ENCODE data around the gene ALPK1. TPM values are rescaled to one million over a fixed set of nuclear protein-coding genes. Genes with fewer than 3 reads are reported as not detected.
"Not testable (repeated sequence)": the region's sequence is repeated elsewhere in the genome, so short reads cannot be mapped to it uniquely, and the experiment has no call there.

Gene ALPK1
- total RNA-seq, 2 experiments from 2014 or later, result 33.7 to 51.1 TPM

DNA sequence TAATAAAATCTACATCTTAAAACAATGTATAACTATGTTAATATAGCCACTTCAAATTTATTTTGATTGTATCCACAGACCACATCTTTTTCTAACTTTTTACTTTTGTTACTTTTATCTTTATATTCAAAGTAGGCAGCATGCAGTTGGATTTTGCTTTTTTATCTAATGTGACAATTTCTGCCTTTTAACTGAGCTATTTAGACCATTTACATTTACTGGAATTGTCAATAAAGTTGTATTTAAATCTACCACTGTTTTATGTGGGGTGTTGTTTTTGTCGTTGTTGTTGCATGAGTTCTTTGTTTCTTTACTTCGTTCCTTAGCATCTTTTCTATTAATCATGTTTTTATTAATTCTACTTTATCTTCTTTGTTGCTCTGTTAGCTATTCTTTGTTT is 176.8 kb downstream of the ALPK1 start:
- H3K4me2 ChIP-seq (ENCODE audit: low read length), result no peak overlapping the region
- no peak overlapping the region for H2AFZ ChIP-seq (ENCODE audit: low read length)
- no TSS peak for BruUV-seq (replicated peaks)
- POLR2A ChIA-PET, result interaction anchor here (0.5 to 0.7 kb wide), 2 partner anchors 16 to 1858 kb away, joined by 3 read pairs; no protein-coding TSS in a partner anchor
- no peaks in the 10 kb centered on the region for H3K4me1 ChIP-seq (ENCODE audit: insufficient read depth, low read length, poor library complexity, severe bottlenecking)
- H3K79me2 ChIP-seq (ENCODE audit: insufficient read depth, low read depth, low read length), result no peaks in the 10 kb centered on the region
- H4K20me1 ChIP-seq (ENCODE audit: insufficient read depth, low read length), result no peaks in the 10 kb centered on the region
- intact Hi-C loops (cut with micrococcal nuclease; ENCODE audit: unreplicated experiment), result no loop called here
- no peak for DNase-seq (ENCODE audit: low spot score)
- no peaks in the 10 kb centered on the region for H3K36me3 ChIP-seq (ENCODE audit: insufficient read depth, low read length)
- no peaks in the 10 kb centered on the region for H3K9me3 ChIP-seq (ENCODE audit: low read length)
- no peaks in the 10 kb centered on the region for H3K9me2 ChIP-seq (ENCODE audit: insufficient read depth, low read length)
- no peak overlapping the region for H3K4me3 ChIP-seq (ENCODE audit: low read depth, low read length, poor library complexity, severe bottlenecking)
- TF ChIP-seq EZH2phosphoT487 (IDR thresholded peaks at IDR 0.05; ENCODE audit: borderline replicate concordance, low read depth, low read length), result no peak
- TF ChIP-seq, protein P1, sequence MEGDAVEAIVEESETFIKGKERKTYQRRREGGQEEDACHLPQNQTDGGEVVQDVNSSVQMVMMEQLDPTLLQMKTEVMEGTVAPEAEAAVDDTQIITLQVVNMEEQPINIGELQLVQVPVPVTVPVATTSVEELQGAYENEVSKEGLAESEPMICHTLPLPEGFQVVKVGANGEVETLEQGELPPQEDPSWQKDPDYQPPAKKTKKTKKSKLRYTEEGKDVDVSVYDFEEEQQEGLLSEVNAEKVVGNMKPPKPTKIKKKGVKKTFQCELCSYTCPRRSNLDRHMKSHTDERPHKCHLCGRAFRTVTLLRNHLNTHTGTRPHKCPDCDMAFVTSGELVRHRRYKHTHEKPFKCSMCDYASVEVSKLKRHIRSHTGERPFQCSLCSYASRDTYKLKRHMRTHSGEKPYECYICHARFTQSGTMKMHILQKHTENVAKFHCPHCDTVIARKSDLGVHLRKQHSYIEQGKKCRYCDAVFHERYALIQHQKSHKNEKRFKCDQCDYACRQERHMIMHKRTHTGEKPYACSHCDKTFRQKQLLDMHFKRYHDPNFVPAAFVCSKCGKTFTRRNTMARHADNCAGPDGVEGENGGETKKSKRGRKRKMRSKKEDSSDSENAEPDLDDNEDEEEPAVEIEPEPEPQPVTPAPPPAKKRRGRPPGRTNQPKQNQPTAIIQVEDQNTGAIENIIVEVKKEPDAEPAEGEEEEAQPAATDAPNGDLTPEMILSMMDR (conservative IDR thresholded peaks at IDR 0.05; ENCODE audit: low read length), result no peak
- no peak overlapping the region for H3K27ac ChIP-seq (ENCODE audit: low read depth, low read length, poor library complexity, severe bottlenecking)
- CTCF ChIA-PET (ENCODE audit: unreplicated experiment), result no interaction called here

DNA sequence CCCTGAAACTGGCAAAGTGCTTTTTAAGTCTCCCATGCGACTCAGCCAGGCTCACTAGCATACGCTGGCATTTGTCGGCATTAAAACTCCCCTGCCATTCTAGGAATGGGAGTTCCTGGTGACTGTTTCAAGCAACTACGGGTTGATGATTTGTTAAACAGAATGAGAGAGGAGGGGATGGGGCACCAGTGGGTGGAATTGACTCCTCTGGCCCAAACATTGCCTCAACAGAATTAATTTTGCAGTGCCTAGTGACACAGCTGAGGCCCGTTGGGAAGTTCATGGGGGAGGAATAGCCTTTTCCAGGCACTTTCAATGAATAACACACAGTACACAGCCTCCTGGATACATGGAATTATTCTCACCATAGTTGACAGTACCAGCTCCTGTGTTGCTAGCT is 188.8 kb downstream of the ALPK1 start:
- POLR2A ChIA-PET, result interaction anchor here (0.9 to 1.2 kb wide), 2 partner anchors 15 to 17 kb away, joined by 3 read pairs; no protein-coding TSS in a partner anchor
- H3K79me2 ChIP-seq (ENCODE audit: insufficient read depth, low read depth, low read length), result no peaks in the 10 kb centered on the region
- CTCF ChIA-PET (ENCODE audit: unreplicated experiment), result no interaction called here

DNA sequence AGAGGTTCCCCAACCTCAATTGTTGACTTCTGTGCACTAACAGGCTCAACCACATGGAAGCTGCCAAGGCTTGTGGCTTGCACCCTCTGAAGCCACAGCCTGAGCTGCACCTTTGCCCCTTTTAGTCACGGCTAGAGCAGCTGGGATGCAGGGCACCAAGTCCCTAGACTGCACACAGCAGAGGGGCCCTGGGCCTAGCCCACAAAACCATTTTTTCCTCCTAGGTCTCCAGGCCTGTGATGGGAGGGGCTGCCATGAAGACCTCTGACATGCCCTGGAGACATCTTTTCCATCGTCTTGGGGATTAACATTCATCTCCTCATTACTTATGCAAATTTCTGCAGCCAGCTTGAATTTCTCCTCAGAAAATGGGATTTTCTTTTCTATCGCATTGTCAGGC is 193.6 kb downstream of the ALPK1 start:
- CTCF ChIA-PET (ENCODE audit: unreplicated experiment); intact Hi-C loops (cut with micrococcal nuclease; ENCODE audit: unreplicated experiment); DNase-seq (ENCODE audit: low spot score); H3K4me2 ChIP-seq (ENCODE audit: low read length); H4K20me1 ChIP-seq (ENCODE audit: insufficient read depth, low read length); POLR2A ChIA-PET; H3K36me3 ChIP-seq (ENCODE audit: insufficient read depth, low read length); H3K4me1 ChIP-seq (ENCODE audit: insufficient read depth, low read length, poor library complexity, severe bottlenecking); H2AFZ ChIP-seq (ENCODE audit: low read length); H3K9me2 ChIP-seq (ENCODE audit: insufficient read depth, low read length); H3K9me3 ChIP-seq (ENCODE audit: low read length); H3K27ac ChIP-seq (ENCODE audit: low read depth, low read length, poor library complexity, severe bottlenecking); BruUV-seq (replicated peaks); H3K79me2 ChIP-seq (ENCODE audit: insufficient read depth, low read depth, low read length); H3K4me3 ChIP-seq (ENCODE audit: low read depth, low read length, poor library complexity, severe bottlenecking): not testable (repeated sequence)

More for the DNA sequence above, 188.8 kb downstream of the ALPK1 start:
- H4K20me1 ChIP-seq (ENCODE audit: insufficient read depth, low read length), result no peaks in the 10 kb centered on the region
- no peak overlapping the region for H2AFZ ChIP-seq (ENCODE audit: low read length)
- H3K9me3 ChIP-seq (ENCODE audit: low read length), result peaks cover 7% of the 10 kb centered on the region; the same call in 1 of the 2 replicates
- no peaks in the 10 kb centered on the region for H3K36me3 ChIP-seq (ENCODE audit: insufficient read depth, low read length)
- no peak for TF ChIP-seq EZH2phosphoT487 (IDR thresholded peaks at IDR 0.05; ENCODE audit: borderline replicate concordance, low read depth, low read length)
- TF ChIP-seq, protein P1 (conservative IDR thresholded peaks at IDR 0.05; ENCODE audit: low read length), result no peak
- intact Hi-C loops (cut with micrococcal nuclease; ENCODE audit: unreplicated experiment), result no loop called here
- H3K27ac ChIP-seq (ENCODE audit: low read depth, low read length, poor library complexity, severe bottlenecking), result no peak overlapping the region
- no peak overlapping the region for H3K4me2 ChIP-seq (ENCODE audit: low read length)
- H3K9me2 ChIP-seq (ENCODE audit: insufficient read depth, low read length), result no peaks in the 10 kb centered on the region
- H3K4me1 ChIP-seq (ENCODE audit: insufficient read depth, low read length, poor library complexity, severe bottlenecking), result no peaks in the 10 kb centered on the region
- BruUV-seq (replicated peaks), result no TSS peak
- DNase-seq (ENCODE audit: low spot score), result no peak
- no peak overlapping the region for H3K4me3 ChIP-seq (ENCODE audit: low read depth, low read length, poor library complexity, severe bottlenecking)

Other genes starting within 250 kb of the ALPK1 start
- gene FAM241A, start 151.9 kb upstream of the ALPK1 start, total RNA-seq (2014; rRNA removed; shearing (Covaris generic)), result 2.1 and 2.5 TPM in 2 replicates
- gene FAM241A, start 151.9 kb upstream of the ALPK1 start, total RNA-seq (2022), result 9.5 and 10.5 TPM in 2 replicates
- gene AP1AR, start 65.6 kb upstream of the ALPK1 start, total RNA-seq (2014; rRNA removed; shearing (Covaris generic)), result 18.2 and 24.9 TPM in 2 replicates
- gene AP1AR, start 65.6 kb upstream of the ALPK1 start, total RNA-seq (2022), result 39.2 and 44.5 TPM in 2 replicates
- 82.9 and 84.0 TPM in 2 replicates for gene TIFA, start 11.5 kb upstream of the ALPK1 start, total RNA-seq (2014; rRNA removed; shearing (Covaris generic))
- 70.0 and 93.6 TPM in 2 replicates for gene TIFA, start 11.5 kb upstream of the ALPK1 start, total RNA-seq (2022)
- gene NEUROG2, start 218.8 kb downstream of the ALPK1 start, total RNA-seq (2014; rRNA removed; shearing (Covaris generic)), result 0.06 TPM in 1 of 2 replicates, not detected in the other
- not detected in 2 replicates for gene NEUROG2, start 218.8 kb downstream of the ALPK1 start, total RNA-seq (2022)